Stimulated activated CD8-positive, alpha-beta memory T cell treated with anti-CD3 and anti-CD28 coated beads, Interleukin-7, amount 100 ng/mL, for 24 hours (primary cell): ENCODE data around the gene FIGNL2.

Experiments
- DNase-seq: peaks from one replicate; pipeline ENCODE4 v3.0.0-alpha.2; 2020; ENCODE audit warnings: low read depth

FIGNL2 gene

GRCh38 chr12:51773145-51773869, 75.2 kb downstream of the FIGNL2 start:
- DNase-seq, result no peak

GRCh38 chr12:51771008-51771407, 77.5 kb downstream of the FIGNL2 start:
- DNase-seq, result no peak
